HS-27A (cell line): Measurements from ENCODE around the gene WDR41.
"Not testable (repeated sequence)": the region's sequence is repeated elsewhere in the genome, so short reads cannot be mapped to it uniquely, and the experiment has no call there.

ENCODE experiments used
- DNase-seq: peaks from one replicate; pipeline ENCODE4 v3.0.0-alpha.2; 2012; ENCODE audit warnings: low read depth, missing footprints

Gene WDR41, protein sequence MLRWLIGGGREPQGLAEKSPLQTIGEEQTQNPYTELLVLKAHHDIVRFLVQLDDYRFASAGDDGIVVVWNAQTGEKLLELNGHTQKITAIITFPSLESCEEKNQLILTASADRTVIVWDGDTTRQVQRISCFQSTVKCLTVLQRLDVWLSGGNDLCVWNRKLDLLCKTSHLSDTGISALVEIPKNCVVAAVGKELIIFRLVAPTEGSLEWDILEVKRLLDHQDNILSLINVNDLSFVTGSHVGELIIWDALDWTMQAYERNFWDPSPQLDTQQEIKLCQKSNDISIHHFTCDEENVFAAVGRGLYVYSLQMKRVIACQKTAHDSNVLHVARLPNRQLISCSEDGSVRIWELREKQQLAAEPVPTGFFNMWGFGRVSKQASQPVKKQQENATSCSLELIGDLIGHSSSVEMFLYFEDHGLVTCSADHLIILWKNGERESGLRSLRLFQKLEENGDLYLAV

DNA sequence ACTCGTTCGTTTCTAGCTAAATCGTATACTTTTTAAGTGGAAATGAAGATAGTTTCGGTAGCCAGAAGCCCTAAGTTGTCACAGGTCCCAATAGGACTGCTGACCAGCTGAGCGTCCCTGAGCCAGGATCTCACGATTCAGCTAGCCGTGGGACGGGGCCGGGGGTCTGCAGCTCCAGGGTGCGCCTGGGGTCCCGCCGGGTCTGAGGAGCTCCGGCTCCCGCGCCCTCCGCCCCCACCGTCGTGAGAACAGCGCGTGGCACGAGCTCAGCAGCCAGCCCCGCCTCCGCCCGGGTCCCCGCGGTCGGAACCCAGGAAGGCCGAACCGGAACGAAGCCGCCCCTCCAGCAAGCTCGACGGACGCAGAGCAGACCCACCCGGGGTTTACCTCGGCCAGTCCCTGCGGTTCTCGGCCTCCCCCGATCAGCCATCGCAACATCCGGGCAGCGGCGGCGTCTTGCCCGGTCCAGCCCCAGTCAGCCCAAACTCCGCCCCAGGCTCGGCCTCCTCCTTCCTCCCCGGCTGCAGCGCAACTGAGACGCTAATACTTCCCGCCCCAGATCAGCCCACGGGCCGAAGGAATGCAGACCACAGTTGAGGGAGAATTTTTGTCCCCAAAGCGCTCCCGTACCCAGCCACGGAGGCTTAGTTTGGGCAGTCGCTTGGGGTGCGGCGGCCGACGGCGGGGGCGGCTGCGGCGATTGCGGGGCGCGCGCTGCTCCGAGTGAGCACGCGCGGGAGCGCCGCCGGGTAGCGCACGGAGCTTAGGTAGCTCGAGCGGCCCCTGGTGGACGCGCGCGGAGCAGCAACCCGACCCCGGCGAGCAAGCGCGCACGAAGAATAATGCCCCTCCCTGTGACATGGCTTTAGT is at the start of gene WDR41:
Gene WDR41 (minus strand): TSS at position 534 of the 870 bp plus-strand sequence. CDS start 96 bp downstream, at position 438.
- peak; percentile 71 for DNase-seq

DNA sequence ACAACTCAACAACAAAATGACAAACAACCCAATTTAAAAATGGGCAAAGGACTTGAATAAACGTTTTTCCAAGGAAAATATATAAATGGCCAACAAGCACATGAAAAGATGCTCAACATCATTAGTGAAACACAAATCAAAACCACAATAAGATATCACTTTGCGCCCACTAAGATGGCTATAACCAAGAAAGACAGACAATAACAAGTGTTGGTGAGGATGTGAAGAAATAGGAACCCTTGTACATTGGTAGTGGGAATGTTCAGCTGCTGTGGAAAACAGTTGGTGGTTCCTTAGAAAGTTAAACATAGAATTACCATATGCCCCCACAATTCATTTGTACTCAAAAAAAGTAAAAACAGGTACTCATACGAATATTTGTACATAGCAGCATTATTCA is 39.2 kb upstream of the WDR41 start:
- no peak for DNase-seq

DNA sequence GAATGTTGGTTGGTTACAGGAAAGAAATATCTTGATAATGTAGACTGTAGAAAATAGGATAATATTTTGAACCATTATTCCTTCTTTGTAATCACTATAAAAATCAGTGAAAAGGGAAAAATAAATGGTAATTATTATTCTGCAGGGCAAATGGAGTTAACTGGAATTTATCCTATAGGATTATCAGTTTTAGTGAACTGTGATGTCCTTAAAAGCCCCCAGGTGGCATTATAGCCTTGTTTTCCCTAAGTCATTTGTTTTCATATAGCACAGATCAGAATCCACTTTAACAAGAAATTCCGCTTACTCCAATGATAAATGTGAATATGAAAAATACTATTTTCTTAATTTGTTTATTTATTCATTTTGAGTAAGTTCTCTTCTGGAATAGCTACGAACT is 26.2 kb upstream of the WDR41 start:
- no peak for DNase-seq

DNA sequence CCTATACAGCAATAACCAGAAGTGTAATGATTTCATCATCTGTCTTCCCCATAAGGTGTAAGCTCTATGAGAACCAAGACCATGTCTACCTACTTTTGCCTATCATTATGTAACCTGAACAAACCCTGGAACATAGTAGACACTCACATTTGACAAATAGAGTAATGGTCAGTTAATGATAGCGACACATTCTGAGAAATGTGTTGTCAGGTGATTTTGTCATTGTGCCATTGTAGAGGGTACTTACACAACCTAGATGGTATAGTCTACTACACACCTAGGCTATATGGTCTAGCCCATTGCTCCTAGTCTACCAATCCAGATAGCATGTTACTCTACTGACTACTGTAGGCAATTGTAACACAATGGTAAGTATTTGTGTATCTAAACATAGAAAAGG is 22.3 kb upstream of the WDR41 start:
- no peak for DNase-seq

DNA sequence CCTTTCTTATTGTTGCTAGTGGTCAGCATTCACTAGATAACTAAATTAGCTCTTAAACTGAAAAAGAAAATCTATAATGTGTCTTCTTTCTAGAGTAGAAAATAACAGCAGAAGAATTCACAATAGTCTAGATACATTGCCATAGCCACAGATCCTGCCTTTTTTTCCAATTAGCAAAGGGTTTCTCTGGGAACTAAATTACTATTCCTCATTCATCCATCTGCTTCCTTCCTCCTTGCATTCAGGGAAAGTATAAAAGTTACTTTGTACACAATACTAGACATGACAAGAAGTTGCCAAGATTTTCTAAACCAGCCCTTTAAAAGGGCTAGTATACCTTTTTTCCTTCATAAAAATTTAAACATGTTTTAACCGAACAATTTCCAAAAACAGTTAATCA is 21.2 kb upstream of the WDR41 start:
- DNase-seq: no peak

DNA sequence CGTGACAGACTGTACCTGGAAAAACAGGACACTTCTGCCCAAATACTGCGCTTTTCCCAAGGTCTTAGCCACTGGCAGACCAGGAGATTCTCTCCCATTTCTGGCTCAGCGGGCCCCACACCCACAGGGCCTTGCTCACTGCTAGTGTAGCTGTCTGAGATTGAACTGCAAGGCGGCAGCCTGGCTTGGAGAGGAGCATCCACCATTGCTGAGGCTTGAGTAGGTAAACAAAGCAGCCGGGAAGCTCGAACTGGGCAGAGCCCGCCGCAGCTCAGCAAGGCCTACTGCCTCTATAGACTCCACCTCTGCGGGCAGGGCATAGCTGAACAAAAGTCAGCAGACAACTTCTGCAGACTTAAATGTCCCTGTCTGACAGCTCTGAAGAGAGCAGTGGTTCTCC is 9.0 kb upstream of the WDR41 start:
- DNase-seq: not testable (repeated sequence)

DNA sequence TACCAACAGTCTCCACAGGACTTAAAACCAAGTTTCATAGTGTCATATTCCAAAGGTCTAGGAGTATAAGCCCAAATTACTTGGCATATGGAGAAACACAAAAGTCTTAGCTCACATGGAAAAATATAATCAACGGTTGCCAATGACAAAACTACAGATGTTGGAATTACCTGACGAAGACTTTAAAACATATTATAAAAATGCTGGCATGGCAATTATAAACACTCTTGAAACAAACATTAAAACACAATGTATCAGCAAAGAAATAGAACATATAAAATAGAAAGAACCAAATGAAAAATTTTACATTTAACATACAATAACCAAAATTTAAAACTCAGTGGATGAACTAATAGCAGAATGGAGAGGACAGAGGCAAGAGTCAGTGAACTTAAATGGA is 7.9 kb upstream of the WDR41 start:
- DNase-seq: no peak

DNA sequence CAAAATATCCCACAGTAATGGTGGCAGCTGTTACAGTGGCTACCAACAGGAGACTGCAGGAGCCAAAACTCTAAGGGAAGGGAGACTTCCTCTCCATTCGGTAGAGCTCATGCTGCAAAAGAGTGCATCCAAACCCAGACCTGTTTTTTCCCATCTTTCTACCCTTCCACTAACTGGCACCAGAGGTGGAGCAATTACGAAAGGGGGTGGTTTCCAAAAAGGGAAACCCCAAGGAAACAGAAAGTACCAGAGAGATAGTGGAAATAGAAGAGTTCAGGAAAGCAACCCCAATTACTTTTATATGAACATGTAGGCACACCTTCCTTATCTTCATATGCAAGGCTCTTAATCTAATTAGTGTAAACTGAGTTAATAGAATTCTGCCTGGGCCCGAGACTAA is 7.3 kb upstream of the WDR41 start:
- DNase-seq: no peak

DNA sequence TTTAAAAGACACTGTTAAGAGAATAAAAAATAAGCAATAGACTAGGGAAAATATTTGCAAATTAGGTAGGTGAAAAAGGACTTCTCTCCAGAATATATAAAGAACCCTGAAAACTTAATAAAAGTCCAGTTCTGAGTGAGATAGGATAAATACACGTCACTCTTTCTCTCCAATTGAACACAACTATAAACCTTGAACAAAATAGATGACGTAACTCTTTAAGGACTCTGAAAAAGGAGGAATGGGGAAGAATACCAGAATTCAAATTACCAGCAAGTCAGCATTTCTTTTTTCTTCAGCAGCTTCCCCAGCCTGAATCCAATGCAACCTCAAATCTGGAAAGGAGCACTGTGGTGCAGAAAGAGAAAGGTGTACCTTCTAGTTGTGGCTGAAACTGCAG is 6.8 kb upstream of the WDR41 start:
- no peak for DNase-seq

DNA sequence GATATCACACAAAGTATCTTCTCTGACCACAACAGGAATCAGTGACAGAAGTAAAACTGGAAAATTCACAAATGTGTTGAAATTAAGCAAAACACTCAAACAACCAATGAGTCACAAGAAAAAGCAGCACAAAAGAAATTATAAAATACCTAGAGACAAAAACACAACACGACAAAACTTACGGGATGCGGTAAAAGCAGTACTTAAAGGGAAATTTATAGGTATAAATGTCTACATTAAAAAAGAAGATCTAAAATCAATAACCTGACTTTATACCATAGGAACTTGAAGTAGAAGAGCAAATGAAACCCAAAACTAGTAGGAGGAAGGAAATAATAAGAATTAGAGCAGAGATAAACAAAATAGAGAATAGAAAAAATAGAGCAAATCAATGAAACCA is 2.8 kb upstream of the WDR41 start:
- no peak for DNase-seq

DNA sequence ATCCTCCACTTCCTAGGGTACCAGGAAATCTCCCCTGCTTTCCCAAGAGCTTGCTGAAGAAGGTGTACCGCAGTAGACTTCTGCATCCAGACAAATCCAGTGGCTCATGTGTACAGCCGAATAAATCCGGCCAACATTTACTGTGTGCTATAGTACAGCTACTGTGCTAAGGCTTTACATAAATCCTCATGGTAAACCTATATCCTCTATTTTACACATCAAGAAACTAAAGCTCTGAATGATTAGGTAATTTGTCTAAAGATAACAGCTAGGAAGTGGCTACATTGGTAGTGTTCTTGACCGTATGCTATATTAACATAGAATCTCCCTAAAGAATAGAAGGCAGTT is 511 bp upstream of the WDR41 start:
- DNase-seq: no peak

DNA sequence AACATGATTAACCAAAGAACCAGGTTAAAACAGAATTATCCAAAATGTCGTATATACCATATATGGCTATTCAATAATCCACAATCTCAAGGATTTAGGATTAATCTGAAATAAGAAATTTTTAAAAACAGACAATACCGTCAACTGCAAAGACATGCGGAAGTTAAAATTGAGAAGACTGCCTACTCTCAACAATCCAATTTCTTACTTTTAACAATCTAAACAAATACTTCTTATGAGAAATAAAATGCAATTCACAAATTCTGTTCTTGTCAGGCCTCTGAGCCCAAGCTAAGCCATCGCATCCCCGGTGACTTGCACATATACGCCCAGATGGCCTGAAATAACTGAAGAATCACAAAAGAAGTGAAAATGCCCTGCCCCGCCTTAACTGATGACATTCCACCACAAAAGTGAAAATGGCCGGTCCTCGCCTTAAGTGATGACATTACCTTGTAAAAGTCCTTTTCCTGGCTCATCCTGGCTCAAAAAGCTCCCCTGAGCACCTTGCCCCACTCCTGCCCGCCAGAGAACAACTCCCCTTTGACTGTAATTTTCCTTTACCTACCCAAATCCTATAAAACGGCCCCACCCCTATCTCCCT is 1.3 kb downstream of the WDR41 start:
- DNase-seq: not testable (repeated sequence)

DNA sequence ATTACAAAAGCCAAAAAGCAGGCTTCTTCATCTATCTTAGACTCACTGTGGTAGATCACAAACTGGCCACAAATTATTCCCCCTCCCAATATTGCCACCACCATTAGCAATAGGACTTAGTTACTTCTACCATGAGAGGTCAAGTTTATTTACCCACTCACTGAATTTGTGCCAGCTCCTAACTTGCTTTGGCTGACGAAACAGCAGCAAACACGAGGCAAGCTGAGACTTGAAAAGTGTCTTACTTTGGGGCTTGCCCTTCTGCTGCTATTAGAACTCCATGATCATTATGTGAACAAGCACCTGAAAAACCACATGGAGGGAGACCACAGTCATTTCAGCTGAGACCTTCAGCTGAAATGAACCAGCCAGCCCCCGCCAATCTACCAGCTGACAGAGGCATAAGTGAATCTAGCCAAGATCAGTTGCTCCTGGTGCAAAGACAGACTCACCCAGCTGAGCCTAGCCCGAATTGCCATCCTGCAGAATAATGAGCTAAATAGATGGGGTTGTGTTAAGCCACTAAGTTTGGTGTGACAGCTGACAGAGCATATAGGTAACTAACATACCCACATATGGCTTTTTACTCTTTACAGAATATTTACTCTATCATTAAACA is 5.7 kb downstream of the WDR41 start:
- no peak for DNase-seq

DNA sequence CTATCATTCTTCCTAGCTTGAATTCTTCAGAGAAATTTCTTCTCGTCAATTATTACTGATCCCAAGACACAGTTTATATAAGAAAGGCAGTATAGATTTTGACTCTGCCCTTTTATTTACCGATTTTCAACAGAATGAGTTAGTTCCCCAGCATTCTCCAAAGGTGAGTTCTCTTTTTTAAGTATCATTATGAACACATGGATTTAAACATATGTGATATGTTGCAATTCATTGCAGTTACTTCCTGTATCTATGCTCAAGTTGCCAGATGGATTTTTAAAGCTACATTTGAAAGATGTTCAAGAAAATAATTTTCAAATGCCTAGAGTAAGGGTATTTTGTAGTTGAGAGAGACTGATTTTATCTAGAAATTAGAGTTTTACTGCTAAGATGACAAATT is 8.4 kb downstream of the WDR41 start:
- no peak for DNase-seq

DNA sequence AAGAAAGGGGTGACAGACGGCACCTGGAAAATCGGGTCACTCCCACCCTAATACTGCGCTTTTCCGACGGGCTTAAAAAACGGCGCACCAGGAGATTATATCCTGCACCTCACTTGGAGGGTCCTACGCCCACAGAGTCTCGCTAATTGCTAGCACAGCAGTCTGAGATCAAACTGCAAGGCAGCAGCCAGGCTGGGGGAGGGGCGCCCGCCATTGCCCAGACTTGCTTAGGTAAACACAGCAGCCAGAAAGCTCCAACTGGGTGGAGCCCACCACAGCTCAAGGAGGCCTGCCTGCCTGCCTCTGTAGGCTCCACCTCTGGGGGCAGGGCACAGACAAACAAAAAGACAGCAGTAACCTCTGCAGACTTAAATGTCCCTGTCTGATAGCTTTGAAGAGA is 17.1 kb downstream of the WDR41 start:
- DNase-seq: not testable (repeated sequence)

DNA sequence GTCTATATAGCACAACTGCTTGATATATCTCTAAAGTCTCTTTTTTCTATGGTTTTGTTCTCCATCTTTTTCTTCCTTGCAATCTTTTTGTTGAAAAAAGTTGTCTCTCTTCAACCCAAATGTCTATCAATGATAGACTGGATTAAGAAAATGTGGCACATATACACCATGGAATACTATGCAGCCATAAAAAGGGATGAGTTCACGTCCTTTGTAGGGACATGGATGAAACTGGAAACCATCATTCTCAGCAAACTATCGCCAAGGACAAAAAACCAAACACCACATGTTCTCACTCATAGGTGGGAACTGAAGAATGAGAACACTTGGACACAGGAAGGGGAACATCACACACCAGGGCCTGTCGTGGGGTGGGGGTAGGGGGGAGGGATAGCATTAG is 23.2 kb downstream of the WDR41 start:
- not testable (repeated sequence) for DNase-seq

DNA sequence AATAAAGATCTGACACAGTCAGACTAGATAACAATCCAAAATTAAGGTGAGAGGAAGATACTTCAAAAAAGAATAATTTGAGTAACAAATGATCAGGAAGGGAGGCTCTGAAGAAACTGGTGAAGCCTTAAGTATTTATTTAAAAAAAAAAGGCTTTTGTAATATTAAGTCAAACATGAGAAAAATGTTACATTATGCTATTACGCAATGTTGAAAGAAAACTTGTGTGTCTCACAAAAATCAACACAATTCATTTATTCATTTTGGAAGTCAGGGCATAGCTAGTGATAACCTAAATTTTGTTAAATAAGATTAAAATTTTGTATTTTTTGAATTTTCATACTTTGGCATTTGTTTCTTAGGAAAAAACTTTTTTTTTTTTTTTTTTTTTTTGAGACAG is 28.2 kb downstream of the WDR41 start:
- no peak for DNase-seq

DNA sequence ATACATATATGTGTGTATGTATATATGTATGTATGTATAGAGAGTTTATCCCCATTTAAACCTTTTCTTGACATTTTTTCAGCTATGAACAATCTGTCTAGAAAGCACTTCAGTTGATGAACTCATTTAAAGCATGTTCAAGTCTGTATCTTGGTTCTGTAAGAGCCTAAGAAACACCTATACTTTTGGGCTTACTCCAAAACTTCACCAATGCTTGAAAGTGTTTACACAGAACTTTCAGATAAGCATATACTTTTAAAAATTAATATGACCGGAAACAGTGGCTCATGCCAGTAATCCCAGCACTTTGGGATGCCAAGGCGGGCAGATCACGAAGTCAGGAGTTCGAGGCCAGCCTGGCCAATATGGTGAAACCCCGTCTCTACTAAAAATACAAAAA is 30.8 kb downstream of the WDR41 start:
- DNase-seq: no peak

DNA sequence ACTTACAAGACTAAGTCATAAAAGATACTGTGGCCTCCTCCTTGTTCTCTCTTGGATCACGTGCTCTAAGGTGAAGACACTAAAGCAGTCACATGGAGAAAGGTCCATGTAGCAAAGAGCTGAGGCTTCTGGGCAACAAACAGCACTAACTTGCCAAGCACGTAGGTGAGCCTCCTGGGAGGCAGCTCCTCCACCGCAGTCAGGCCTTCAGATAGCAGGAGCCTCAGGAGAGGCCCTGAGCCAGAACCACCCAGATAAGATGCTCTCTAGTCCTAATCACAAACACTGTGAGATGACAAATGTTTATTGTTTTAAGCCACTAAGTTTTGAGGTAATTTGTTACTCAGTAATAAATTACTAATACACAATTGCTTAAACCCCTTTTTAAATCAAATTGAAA is 38.0 kb downstream of the WDR41 start:
- no peak for DNase-seq

DNA sequence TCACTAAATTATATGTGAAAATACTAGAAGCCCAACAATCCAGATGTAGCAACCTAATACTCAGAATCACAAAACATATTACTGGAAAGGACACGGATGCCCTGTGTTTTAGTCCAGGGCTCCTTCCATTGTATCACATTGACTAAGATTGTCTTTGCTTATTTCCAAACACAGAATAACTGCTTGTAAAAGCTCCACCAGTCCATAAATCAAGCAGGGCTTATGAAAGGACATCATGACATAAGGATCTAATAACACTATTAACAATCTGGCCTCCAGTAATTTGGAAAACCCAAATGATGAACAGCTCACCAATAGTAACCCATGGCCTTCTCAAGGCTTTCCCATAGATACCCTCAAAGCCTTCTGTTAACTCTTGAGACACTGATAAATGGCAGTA is 39.8 kb downstream of the WDR41 start:
- no peak for DNase-seq

DNA sequence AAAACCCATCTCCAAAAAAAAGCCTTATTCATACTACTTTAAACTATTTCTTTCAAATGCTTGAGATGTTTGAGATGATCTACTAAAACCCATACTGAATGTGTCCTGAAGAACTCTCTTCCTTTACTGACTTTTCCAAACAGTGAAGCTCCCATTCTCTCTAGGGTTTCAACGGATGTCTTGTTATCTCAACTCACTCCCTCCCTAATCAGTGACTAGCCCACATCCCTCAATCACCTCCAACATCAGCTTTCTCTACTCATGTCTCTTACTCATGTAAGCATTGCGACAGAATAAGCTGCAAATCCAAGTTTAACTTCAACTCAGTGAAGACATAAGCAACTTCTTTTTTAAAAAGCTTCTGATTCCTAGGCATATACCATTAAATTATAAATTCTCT is 42.1 kb downstream of the WDR41 start:
- no peak for DNase-seq

DNA sequence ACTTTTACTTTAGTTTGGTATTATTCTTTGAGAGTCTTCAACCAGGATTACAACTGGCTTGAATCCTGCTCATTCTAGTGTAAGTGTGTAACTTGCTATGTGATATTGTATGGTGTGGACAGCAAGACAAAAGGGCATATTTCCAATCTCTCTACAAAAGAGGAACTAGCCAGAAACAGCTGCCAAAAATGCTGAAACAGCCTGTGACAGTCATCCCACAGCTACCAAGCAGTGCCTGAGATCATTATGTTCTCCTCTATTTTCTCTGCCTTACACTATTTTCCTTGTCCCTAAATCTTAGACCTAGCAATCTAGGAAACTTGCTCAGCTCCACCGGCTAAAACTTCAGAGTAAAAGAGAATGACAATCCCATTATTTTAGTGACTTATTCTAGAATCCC is 42.8 kb downstream of the WDR41 start:
- no peak for DNase-seq
